Measurements from ENCODE around the gene UBE2C.

- TF ChIP-seq CTCF (conservative IDR thresholded peaks at IDR 0.05; ENCODE audit: low read depth, low read length): no peak
- TF ChIP-seq EZH2 (IDR thresholded peaks at IDR 0.05; ENCODE audit: borderline replicate concordance, low read depth, low read length, poor library complexity, severe bottlenecking): no peak
Measured at GRCh38 chr20:45792317-45793118, 19.9 kb upstream of the UBE2C start.

Data from A673 (cell line).